HG03342 (cell line): ENCODE measurements around the gene IL22RA1.

Experiments used
- ATAC-seq: cut with Tn5 transposase; IDR thresholded peaks from one replicate; pipeline ENCODE4 v1.9.1; 2021; ENCODE audit warnings: mild to moderate bottlenecking, moderate library complexity; ENCODE audit not compliant: unreplicated experiment

Gene IL22RA1

GRCh38 chr1:24142546-24143534 is at the start of gene IL22RA1:
Gene IL22RA1 (minus strand): TSS chr1:24143140. CDS start chr1:24143082, 58 bp downstream.
- no peak for ATAC-seq

- no peak for ATAC-seq
These were observed 48.9 kb upstream of the IL22RA1 start for GRCh38 chr1:24191860-24192259.

- ATAC-seq = peak; percentile 42
These were observed 48.1 kb upstream of the IL22RA1 start for GRCh38 chr1:24190983-24191461.

- ATAC-seq = no peak
These were observed 46.6 kb upstream of the IL22RA1 start for GRCh38 chr1:24189528-24189927.

- no peak for ATAC-seq
These were observed 44.3 kb upstream of the IL22RA1 start, which contains the start of gene IFNLR1 for GRCh38 chr1:24186993-24187790. Gene IFNLR1 (minus strand): TSS chr1:24187289. CDS start chr1:24187248, 41 bp downstream.

GRCh38 chr1:24186711-24186992 is 43.7 kb upstream of the IL22RA1 start:
- ATAC-seq = no peak

- ATAC-seq = no peak
These were observed 43.2 kb upstream of the IL22RA1 start for GRCh38 chr1:24186031-24186710.

GRCh38 chr1:24185076-24185475 is 42.1 kb upstream of the IL22RA1 start:
- no peak for ATAC-seq

GRCh38 chr1:24182061-24182460 is 39.1 kb upstream of the IL22RA1 start:
- ATAC-seq = no peak

GRCh38 chr1:24181619-24182018 is 38.7 kb upstream of the IL22RA1 start:
- ATAC-seq = no peak

- ATAC-seq = no peak
These were observed 37.7 kb upstream of the IL22RA1 start for GRCh38 chr1:24180676-24181075.

GRCh38 chr1:24179251-24179840 is 36.4 kb upstream of the IL22RA1 start:
- ATAC-seq = no peak

- ATAC-seq = no peak
These were observed 35.5 kb upstream of the IL22RA1 start for GRCh38 chr1:24178407-24178806.

GRCh38 chr1:24177161-24177560 is 34.2 kb upstream of the IL22RA1 start:
- ATAC-seq = no peak

GRCh38 chr1:24175033-24175755 is 32.3 kb upstream of the IL22RA1 start:
- no peak for ATAC-seq

- ATAC-seq = no peak
These were observed 31.0 kb upstream of the IL22RA1 start for GRCh38 chr1:24173638-24174575.

GRCh38 chr1:24172598-24172997 is 29.7 kb upstream of the IL22RA1 start:
- ATAC-seq = no peak

GRCh38 chr1:24169286-24169685 is 26.3 kb upstream of the IL22RA1 start:
- no peak for ATAC-seq

GRCh38 chr1:24168245-24168644 is 25.3 kb upstream of the IL22RA1 start:
- ATAC-seq = no peak
